Heart left ventricle (tissue), 16 donors: ENCODE data around the gene PRPSAP2. TPM values are rescaled to one million over a fixed set of nuclear protein-coding genes. Genes with fewer than 3 reads are reported as not detected.
"Not testable (repeated sequence)": the region's sequence is repeated elsewhere in the genome, so short reads cannot be mapped to it uniquely, and the experiment has no call there.

Experiments used
- ATAC-seq, 4 donors: fragments of 200-7000 bp; cut with Tn5 transposase; one replicate each; pipeline ENCODE4 v1.9.1; 2020 to 2022; ENCODE audit warnings: moderate library complexity in 4 of 4, mild to moderate bottlenecking in 3 of 4, moderate number of reproducible peaks in 1 of 4
- DNase-seq, 5 donors: peaks; one replicate each; pipeline ENCODE4 v3.0.0-alpha.2; 2020
- H3K27ac ChIP-seq, 12 donors: fragments of 200-600 bp; sonication (generic) in 4 of 12; one replicate each; pipeline versions ENCODE4 v1.5.0 to v1.8.0; 2016 to 2022; ENCODE audit warnings: mild to moderate bottlenecking in 2 of 12
- H3K27me3 ChIP-seq, 9 donors: fragments of 200-600 bp; sonication (generic) in 2 of 9; one replicate each; pipeline versions ENCODE4 v1.5.1 to v1.8.0; 2016 to 2022; ENCODE audit warnings: mild to moderate bottlenecking in 3 of 9
- H3K36me3 ChIP-seq, 9 donors: fragments of 200-600 bp; sonication (generic) in 2 of 9; one replicate each; pipeline versions ENCODE4 v1.5.0 to v1.8.0; 2018 to 2022; ENCODE audit warnings: mild to moderate bottlenecking in 2 of 9
- H3K4me1 ChIP-seq, 12 donors: fragments of 200-600 bp; sonication (generic) in 4 of 12; one replicate each; pipeline versions ENCODE4 v1.5.0 to v1.8.0; 2016 to 2022; ENCODE audit warnings: mild to moderate bottlenecking in 3 of 12
- H3K4me3 ChIP-seq, 12 donors: fragments of 200-600 bp; sonication (generic) in 4 of 12; one replicate each; pipeline versions ENCODE4 v1.5.0 to v1.8.0; 2017 to 2022; ENCODE audit warnings: mild to moderate bottlenecking in 9 of 12, moderate library complexity in 4 of 12
- H3K9me3 ChIP-seq, 12 donors: fragments of 200-600 bp; sonication (generic) in 4 of 12; one replicate each; pipeline versions ENCODE4 v1.5.0 to v1.8.0; 2016 to 2022; ENCODE audit warnings: mild to moderate bottlenecking in 1 of 12
- CTCF ChIP-seq, 12 donors: fragments of 200-600 bp; sonication (generic) in 4 of 12; IDR thresholded peaks; one replicate each; pipeline versions ENCODE4 v1.5.0 to v1.8.0; 2018 to 2022; ENCODE audit warnings: antibody characterized with exemption in 12 of 12, mild to moderate bottlenecking in 5 of 12
- POLR2A ChIP-seq, 2 donors: fragments of 450-650 bp; IDR thresholded peaks; one replicate each; pipeline ENCODE4 v1.6.1; 2017; ENCODE audit warnings: antibody characterized with exemption in 2 of 2, mild to moderate bottlenecking in 2 of 2, moderate library complexity in 2 of 2
- WGBS, 4 donors: extraction: QIAGEN DNeasy Blood & Tissue Kit in 2 of 4; methylation state at CpG; one replicate each; pipeline versions ENCODE4 v1.1.5 to v1.1.7; 2013 to 2018; 5-methylcytosine and 5-hydroxymethylcytosine counted together
- intact Hi-C, 10 donors: fragments of 100-400 bp; cut with DNase I; formaldehyde crosslinking; loops; one replicate each; pipeline versions ENCODE4 v1.11.1 to v1.14.2; 2022
- polyA plus RNA-seq, 2 donors: library from polyadenylated mRNA; stranded (reverse); fragments of 200-250 nt; gene quantifications; one replicate each; pipeline ENCODE4 v1.2.3, GENCODE V29; 2013
- total RNA-seq, 9 donors: library from RNA; depleted of rRNA in 2 of 9; stranded (reverse); fragments of >200 nt in 2 of 9; fragmentation: NEBNext Ultra II Directional in 3 of 9; extraction: Animal tissue kit (Norgen Biotek cat#: 25700) in 3 of 9; gene quantifications; one replicate each; pipeline versions ENCODE4 v1.1.0 to v1.2.4, GENCODE V29; 2016 to 2023
- donor health status: ischemic (EF 13 %, LVEDD 7.1; RV severe dilation, severe dysfunction).
- donor health status: healthy with polysubstance abuse.
- donor health status: DM: no; HTN: yes; CAD: no.
- donor health status: DM: no; HTN: no; CAD: no.
- donor health status: ischemic (EF 25% LVEDD 6.9; RV normal size, moderate dysfunction).
- donor health status: ischemic (EF 25% LVEDD 5.7; RV mildly dilated, moderate dysfunction).
- donor health status: healthy.
- donor health status: DM: yes; HTN: yes; CAD: no.
- donor health status: ischemic (EF 35%, LVEDD 5.7; RV mildly dilated, moderate dysfunction).
- donor health status: nonischemic (EF 11% LVEDD 7.7; RV severe dilation, severe dysfunction).
- donor health status: DM: yes; HTN: yes; CAD: no.
- donor health status: PGD.
- donor health status: ischemic (EF 29% LVEDD 5.4; RV normal size, mild dysfunction).
- donor health status: nonischemic (EF 23%, LVEDD 6.1; RV moderate dilation, normal function).

PRPSAP2 gene
- total and polyA plus RNA-seq, 11 donors, result 11.0 to 26.2 (median 17.8) TPM

GRCh38 chr17:18860161-18860972 lies 2.4 kb downstream of the PRPSAP2 start:
- Histone ChIP-seq H3K4me1 (peaks cover 0 to 46% (median 17%) of the 10 kb centered on the region in 12 donors), H3K9me3 (no peaks in the 10 kb centered on the region), H3K27me3 (no peaks in the 10 kb centered on the region), H3K27ac (peak overlapping the region in 1 of 12 donors; percentile 98), H3K36me3 (peaks cover 0 to 3% (median 0%) of the 10 kb centered on the region in 9 donors), H3K4me3 (no peak overlapping the region)
- intact Hi-C loops, result no loop called here
- DNase-seq (no peak), ATAC-seq (no peak)
- no peak for TF ChIP-seq CTCF (IDR thresholded peaks at IDR 0.05)
- TF ChIP-seq POLR2A (IDR thresholded peaks at IDR 0.05), result no peak
- WGBS, 4 donors, result 93 to 96% (median 95%) methylated on average over 9 of the region's 9 CpGs

- DNase-seq (no peak), ATAC-seq (no peak)
- no peak for TF ChIP-seq POLR2A (IDR thresholded peaks at IDR 0.05)
- no peak for TF ChIP-seq CTCF (IDR thresholded peaks at IDR 0.05)
- peaks cover 0 to 35% (median 8%) of the 10 kb centered on the region in 12 donors for H3K4me1 ChIP-seq
- H3K9me3 ChIP-seq, result no peaks in the 10 kb centered on the region
- intact Hi-C loops, result no loop called here
- H3K36me3 ChIP-seq, result peaks cover 0 to 17% (median 12%) of the 10 kb centered on the region in 9 donors
- WGBS, 4 donors, result 86 to 98% (median 89%) methylated on average over 5 of the region's 5 CpGs
- no peak overlapping the region for H3K27ac ChIP-seq
- no peak overlapping the region for H3K4me3 ChIP-seq
- no peaks in the 10 kb centered on the region for H3K27me3 ChIP-seq
Observed at GRCh38 chr17:18862011-18862410, 4.1 kb downstream of the PRPSAP2 start.

GRCh38 chr17:18864996-18865395 lies 7.1 kb downstream of the PRPSAP2 start:
- 65 to 73% (median 70%) methylated on average over 5 of the region's 5 CpGs for WGBS, 4 donors
- Histone ChIP-seq H3K4me1 (peaks cover 0 to 12% (median 0%) of the 10 kb centered on the region in 12 donors), H3K36me3 (peaks cover 0 to 46% (median 40%) of the 10 kb centered on the region in 9 donors)
- not testable (repeated sequence) for H3K27ac ChIP-seq, H3K27me3 ChIP-seq, DNase-seq, H3K9me3 ChIP-seq, ATAC-seq, H3K4me3 ChIP-seq
- intact Hi-C loops, result loop anchor here in 1 of 10 donors (5.0 kb wide), 1 partner anchor 57 kb away; no protein-coding TSS in a partner anchor

- intact Hi-C loops, result loop anchor here in 1 of 10 donors (5.0 kb wide), 1 partner anchor 55 kb away; no protein-coding TSS in a partner anchor
- no peak for TF ChIP-seq POLR2A (IDR thresholded peaks at IDR 0.05)
- TF ChIP-seq CTCF (IDR thresholded peaks at IDR 0.05), result no peak
- 87 to 93% (median 90%) methylated on average over 8 of the region's 8 CpGs for WGBS, 4 donors
Observed at GRCh38 chr17:18866866-18867813, 9.2 kb downstream of the PRPSAP2 start.

More at GRCh38 chr17:18866866-18867813, 9.2 kb downstream of the PRPSAP2 start:
- no peak overlapping the region for H3K27ac ChIP-seq
- H3K9me3 ChIP-seq, result no peaks in the 10 kb centered on the region
- H3K4me3 ChIP-seq, result no peak overlapping the region
- H3K4me1 ChIP-seq, result no peaks in the 10 kb centered on the region
- H3K27me3 ChIP-seq, result no peaks in the 10 kb centered on the region
- no peak for DNase-seq
- no peak for ATAC-seq
- H3K36me3 ChIP-seq, result peaks cover 0 to 68% (median 60%) of the 10 kb centered on the region in 9 donors
